Activated CD8-positive, alpha-beta T cell treated with anti-CD3 and anti-CD28 coated beads for 36 hours (primary cell): ENCODE results near the gene CCDC174. TPM values are rescaled to one million over a fixed set of nuclear protein-coding genes. Genes with fewer than 3 reads are reported as not detected.

Experiments
- ATAC-seq: fragments of 200-7000 bp; cut with Tn5 transposase; one replicate; pipeline ENCODE4 v1.10.0; 2021; ENCODE audit warnings: mild to moderate bottlenecking, moderate library complexity
- CTCF ChIA-PET: fragments of 350-600 bp; sonication (Branson Sonifier 250); formaldehyde crosslinking; loops from one replicate; lab custom pipeline; 2021; ENCODE audit warnings: antibody characterized with exemption; lab: Charles Lee
- POLR2A ChIA-PET: fragments of 350-600 bp; sonication (Branson Sonifier 250); formaldehyde crosslinking; loops from one replicate; lab custom pipeline; 2021; ENCODE audit warnings: antibody characterized with exemption; lab: Charles Lee
- DNase-seq: peaks from one replicate; pipeline ENCODE4 v3.0.0-alpha.2; 2020
- H3K27ac Mint-ChIP-seq: one replicate; pipeline ENCODE4 v1.8.0; 2021; ENCODE audit warnings: mild to moderate bottlenecking, mixed read lengths
- H3K27me3 Mint-ChIP-seq: one replicate; pipeline ENCODE4 v1.8.0; 2021; ENCODE audit warnings: mixed read lengths
- H3K36me3 Mint-ChIP-seq: one replicate; pipeline ENCODE4 v1.8.0; 2021; ENCODE audit warnings: low read depth, mixed read lengths
- H3K4me1 Mint-ChIP-seq: one replicate; pipeline ENCODE4 v1.8.0; 2021; ENCODE audit warnings: low read depth, mixed read lengths
- H3K4me3 Mint-ChIP-seq: one replicate; pipeline ENCODE4 v1.8.0; 2021; ENCODE audit warnings: mild to moderate bottlenecking, moderate library complexity, mixed read lengths
- H3K9me3 Mint-ChIP-seq: one replicate; pipeline ENCODE4 v1.8.0; 2021; ENCODE audit warnings: mixed read lengths
- intact Hi-C: fragments of 100-400 bp; cut with micrococcal nuclease; formaldehyde crosslinking; loops from one replicate; pipeline ENCODE4 v1.10.0; 2022
- total RNA-seq, 2 experiments: library from RNA; stranded (reverse); gene quantifications; one replicate each; pipeline ENCODE4 v1.2.3, GENCODE V29; 2021
- TF ChIP-seq, protein P1 (sequence below): fragments of 200-600 bp; IDR thresholded peaks from one replicate; pipeline ENCODE4 v1.8.0; 2022; ENCODE audit warnings: antibody characterized with exemption, mild to moderate bottlenecking

The CCDC174 gene
- total RNA-seq, 2 experiments from 2014 or later, result 14.2 to 16.2 TPM

DNA sequence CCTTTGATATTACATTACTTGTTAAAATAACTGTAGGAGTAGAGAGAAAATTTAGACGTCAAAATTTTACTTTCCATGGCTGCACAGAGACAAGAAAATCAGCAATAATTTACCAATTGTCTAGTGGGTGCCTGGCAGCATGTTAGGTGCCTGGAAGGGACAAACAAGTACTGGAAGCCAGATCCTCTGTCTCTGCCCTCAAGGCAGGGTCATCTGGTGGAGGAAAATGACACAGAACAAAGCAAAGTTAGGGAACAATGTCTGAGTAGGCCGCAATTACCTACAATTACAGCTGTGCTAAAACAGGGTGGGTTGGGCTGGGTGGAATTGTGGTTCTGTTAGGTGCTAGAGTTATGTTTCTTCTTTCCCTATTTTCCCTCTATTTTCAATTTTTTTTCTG is 7.4 kb downstream of the CCDC174 start:
- TF ChIP-seq, protein P1, sequence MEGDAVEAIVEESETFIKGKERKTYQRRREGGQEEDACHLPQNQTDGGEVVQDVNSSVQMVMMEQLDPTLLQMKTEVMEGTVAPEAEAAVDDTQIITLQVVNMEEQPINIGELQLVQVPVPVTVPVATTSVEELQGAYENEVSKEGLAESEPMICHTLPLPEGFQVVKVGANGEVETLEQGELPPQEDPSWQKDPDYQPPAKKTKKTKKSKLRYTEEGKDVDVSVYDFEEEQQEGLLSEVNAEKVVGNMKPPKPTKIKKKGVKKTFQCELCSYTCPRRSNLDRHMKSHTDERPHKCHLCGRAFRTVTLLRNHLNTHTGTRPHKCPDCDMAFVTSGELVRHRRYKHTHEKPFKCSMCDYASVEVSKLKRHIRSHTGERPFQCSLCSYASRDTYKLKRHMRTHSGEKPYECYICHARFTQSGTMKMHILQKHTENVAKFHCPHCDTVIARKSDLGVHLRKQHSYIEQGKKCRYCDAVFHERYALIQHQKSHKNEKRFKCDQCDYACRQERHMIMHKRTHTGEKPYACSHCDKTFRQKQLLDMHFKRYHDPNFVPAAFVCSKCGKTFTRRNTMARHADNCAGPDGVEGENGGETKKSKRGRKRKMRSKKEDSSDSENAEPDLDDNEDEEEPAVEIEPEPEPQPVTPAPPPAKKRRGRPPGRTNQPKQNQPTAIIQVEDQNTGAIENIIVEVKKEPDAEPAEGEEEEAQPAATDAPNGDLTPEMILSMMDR, result no peak
- H3K4me3 Mint-ChIP-seq, result no peak overlapping the region
- H3K9me3 Mint-ChIP-seq, result no peaks in the 10 kb centered on the region
- H3K27me3 Mint-ChIP-seq, result no peaks in the 10 kb centered on the region
- intact Hi-C loops, result no loop called here
- peaks cover 25% of the 10 kb centered on the region for H3K4me1 Mint-ChIP-seq
- DNase-seq (no peak), ATAC-seq (no peak)
- peaks cover 59% of the 10 kb centered on the region for H3K36me3 Mint-ChIP-seq
- ChIA-PET CTCF (interaction anchor here (0.9 kb wide), 1 partner anchor 11 kb away, joined by 3 read pairs; no protein-coding TSS in a partner anchor), POLR2A (no interaction called here)
- H3K27ac Mint-ChIP-seq, result no peak overlapping the region

- TF ChIP-seq, protein P1, result no peak
- DNase-seq, result no peak
- peaks cover 61% of the 10 kb centered on the region for H3K36me3 Mint-ChIP-seq
Measured at GRCh38 chr3:14660942-14661341, 9.4 kb downstream of the CCDC174 start.

GRCh38 chr3:14663396-14664135 is 12.0 kb downstream of the CCDC174 start:
- DNase-seq (no peak), ATAC-seq (no peak)
- ChIA-PET CTCF (interaction anchor here (0.8 to 1.0 kb wide), 2 partner anchors 12 to 257 kb away, joined by 3 read pairs; partner anchors contain the start of gene CCDC174), POLR2A (interaction anchor here (0.7 to 4.2 kb wide), 2 partner anchors 11 to 63 kb away, joined by 3 to 21 read pairs; partner anchors contain the start of gene CCDC174)
- peak overlapping the region; percentile 49 for H3K27ac Mint-ChIP-seq
- intact Hi-C loops, result no loop called here
- no peaks in the 10 kb centered on the region for H3K9me3 Mint-ChIP-seq
- TF ChIP-seq, protein P1, result no peak
- peaks cover 60% of the 10 kb centered on the region for H3K36me3 Mint-ChIP-seq
- no peaks in the 10 kb centered on the region for H3K27me3 Mint-ChIP-seq
- H3K4me1 Mint-ChIP-seq, result peaks cover 9% of the 10 kb centered on the region
- no peak overlapping the region for H3K4me3 Mint-ChIP-seq

More at GRCh38 chr3:14660942-14661341, 9.4 kb downstream of the CCDC174 start:
- Mint-ChIP-seq H3K4me1 (peaks cover 19% of the 10 kb centered on the region), H3K9me3 (no peaks in the 10 kb centered on the region), H3K27me3 (no peaks in the 10 kb centered on the region), H3K27ac (peak overlapping the region; percentile 83), H3K4me3 (no peak overlapping the region)
- ChIA-PET CTCF (interaction anchor here (1.3 to 1.5 kb wide), 2 partner anchors 10 to 152 kb away, joined by 3 to 4 read pairs; partner anchors contain the start of gene CCDC174), POLR2A (interaction anchor here (1.9 kb wide), 1 partner anchor 9 kb away, joined by 10 read pairs; the partner anchor contains the start of gene CCDC174)
- ATAC-seq, result peak; percentile 56
- intact Hi-C loops, result no loop called here

DNA sequence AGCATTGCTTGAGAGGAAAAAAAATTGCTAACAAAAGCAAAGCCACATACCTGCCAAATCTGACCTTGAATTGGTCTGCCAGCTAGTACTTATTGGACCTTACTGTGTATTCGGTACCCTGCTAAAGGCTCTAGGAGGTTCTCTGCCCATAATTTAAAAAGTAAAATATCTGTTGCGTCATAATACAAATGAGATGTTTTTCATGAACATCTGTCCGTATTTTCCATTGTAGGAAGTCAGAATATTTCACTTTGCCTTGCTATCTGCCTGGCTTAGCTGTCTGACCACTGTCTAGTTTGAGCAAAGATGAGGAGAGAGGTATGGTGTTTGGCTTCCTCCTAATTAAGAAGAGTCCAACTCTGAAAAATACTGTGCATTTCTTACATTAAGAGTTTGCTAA is 12.6 kb downstream of the CCDC174 start:
- DNase-seq (no peak), ATAC-seq (no peak)
- ChIA-PET POLR2A (interaction anchor here (0.7 to 4.2 kb wide), 2 partner anchors 12 to 62 kb away, joined by 3 to 21 read pairs; partner anchors contain the start of gene CCDC174), CTCF (interaction anchor here (0.8 kb wide), 1 partner anchor 13 kb away, joined by 3 read pairs; the partner anchor contains the start of gene CCDC174)
- Mint-ChIP-seq H3K4me1 (peaks cover 9% of the 10 kb centered on the region), H3K27me3 (no peaks in the 10 kb centered on the region), H3K36me3 (peaks cover 61% of the 10 kb centered on the region), H3K4me3 (no peak overlapping the region), H3K27ac (peak overlapping the region; percentile 7), H3K9me3 (no peaks in the 10 kb centered on the region)
- TF ChIP-seq, protein P1, result no peak
- intact Hi-C loops, result no loop called here
